Kidney epithelial cell (primary cell): ENCODE measurements around the gene ERVH48-1. TPM values are rescaled to one million over a fixed set of nuclear protein-coding genes. Genes with fewer than 3 reads are reported as not detected.
"Not testable (repeated sequence)": the region's sequence is repeated elsewhere in the genome, so short reads cannot be mapped to it uniquely, and the experiment has no call there.

ENCODE experiments used
- DNase-seq: peaks from one replicate; pipeline ENCODE4 v3.0.0-alpha.2; 2010; ENCODE audit warnings: low read depth
- H3K27me3 ChIP-seq: 2 replicates; pipeline ENCODE4 v1.6.0; 2011; ENCODE audit warnings: low read length; ENCODE audit not compliant: control insufficient read depth, insufficient read depth
- H3K36me3 ChIP-seq: 2 replicates; pipeline ENCODE4 v1.5.1; 2011; ENCODE audit warnings: low read length; ENCODE audit not compliant: control insufficient read depth, insufficient read depth
- H3K4me3 ChIP-seq: 2 replicates; pipeline ENCODE4 v1.5.1; 2011; ENCODE audit warnings: low read depth, mild to moderate bottlenecking, control low read depth, low read length
- total RNA-seq: library from RNA; depleted of rRNA; stranded (reverse); fragments of >200 nt; gene quantifications from 2 replicates; pipeline ENCODE4 v1.2.3, GENCODE V29; 2015
- TF ChIP-seq, protein P1 (sequence below): IDR thresholded peaks from 2 replicates; pipeline ENCODE4 v1.5.1; 2011; ENCODE audit warnings: mild to moderate bottlenecking, moderate library complexity, low read length, control low read depth, inconsistent platforms; ENCODE audit not compliant: insufficient read depth, poor library complexity, severe bottlenecking

Gene ERVH48-1
- total RNA-seq, 1 donor from 2014 or later, result not detected

DNA sequence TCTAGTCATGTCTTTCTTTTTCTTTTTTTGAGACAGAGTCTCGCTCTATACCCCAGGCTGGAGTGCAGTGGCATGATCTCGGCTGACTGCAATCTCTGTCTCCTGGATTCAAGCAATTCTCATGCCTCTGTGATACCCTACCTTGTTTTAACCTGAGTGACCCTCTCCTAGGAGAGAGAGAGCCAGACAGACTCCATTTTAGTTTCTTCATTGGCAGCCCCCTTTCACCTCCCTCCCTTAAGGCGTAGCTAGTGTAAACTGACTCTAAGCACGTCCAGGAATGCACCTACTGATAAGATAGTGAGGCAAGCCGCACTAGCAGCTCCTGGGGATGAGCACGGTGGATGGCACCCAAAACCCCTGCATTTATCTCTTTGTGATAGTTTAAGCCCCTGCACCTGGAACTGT is 43.8 kb upstream of the ERVH48-1 start:
- TF ChIP-seq, protein P1, sequence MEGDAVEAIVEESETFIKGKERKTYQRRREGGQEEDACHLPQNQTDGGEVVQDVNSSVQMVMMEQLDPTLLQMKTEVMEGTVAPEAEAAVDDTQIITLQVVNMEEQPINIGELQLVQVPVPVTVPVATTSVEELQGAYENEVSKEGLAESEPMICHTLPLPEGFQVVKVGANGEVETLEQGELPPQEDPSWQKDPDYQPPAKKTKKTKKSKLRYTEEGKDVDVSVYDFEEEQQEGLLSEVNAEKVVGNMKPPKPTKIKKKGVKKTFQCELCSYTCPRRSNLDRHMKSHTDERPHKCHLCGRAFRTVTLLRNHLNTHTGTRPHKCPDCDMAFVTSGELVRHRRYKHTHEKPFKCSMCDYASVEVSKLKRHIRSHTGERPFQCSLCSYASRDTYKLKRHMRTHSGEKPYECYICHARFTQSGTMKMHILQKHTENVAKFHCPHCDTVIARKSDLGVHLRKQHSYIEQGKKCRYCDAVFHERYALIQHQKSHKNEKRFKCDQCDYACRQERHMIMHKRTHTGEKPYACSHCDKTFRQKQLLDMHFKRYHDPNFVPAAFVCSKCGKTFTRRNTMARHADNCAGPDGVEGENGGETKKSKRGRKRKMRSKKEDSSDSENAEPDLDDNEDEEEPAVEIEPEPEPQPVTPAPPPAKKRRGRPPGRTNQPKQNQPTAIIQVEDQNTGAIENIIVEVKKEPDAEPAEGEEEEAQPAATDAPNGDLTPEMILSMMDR, result no peak
- Histone ChIP-seq H3K36me3 (no peaks in the 10 kb centered on the region), H3K4me3 (no peak overlapping the region), H3K27me3 (no peaks in the 10 kb centered on the region)
- no peak for DNase-seq

DNA sequence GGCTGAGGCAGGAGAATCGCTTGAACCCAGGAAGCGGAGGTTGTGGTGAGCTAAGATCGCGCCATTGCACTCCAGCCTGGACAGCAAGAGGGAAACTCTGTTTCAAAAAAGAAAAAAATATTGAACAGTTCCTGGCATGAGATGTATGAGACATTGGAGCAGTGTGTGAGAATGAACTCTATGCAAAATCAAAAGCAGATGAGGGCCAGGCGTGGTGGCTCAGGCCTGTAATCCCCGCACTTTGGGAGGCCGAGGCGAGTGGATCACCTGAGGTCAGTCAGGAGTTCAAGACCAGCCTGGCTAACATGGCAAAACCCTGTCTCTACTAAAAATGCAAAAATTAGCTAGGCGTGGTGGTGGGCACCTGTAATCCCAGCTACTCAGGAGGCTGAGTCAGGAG is 42.2 kb upstream of the ERVH48-1 start:
- H3K27me3 ChIP-seq, result not testable (repeated sequence)

GRCh38 chr21:42965211-42965560 is 39.8 kb upstream of the ERVH48-1 start:
- TF ChIP-seq, protein P1, result no peak
- Histone ChIP-seq H3K27me3 (no peaks in the 10 kb centered on the region), H3K4me3 (no peak overlapping the region), H3K36me3 (no peaks in the 10 kb centered on the region)
- no peak for DNase-seq

More for the DNA sequence above, 42.2 kb upstream of the ERVH48-1 start:
- H3K4me3 ChIP-seq, H3K36me3 ChIP-seq, DNase-seq: not testable (repeated sequence)

- Histone ChIP-seq H3K36me3 (no peaks in the 10 kb centered on the region), H3K27me3 (no peaks in the 10 kb centered on the region), H3K4me3 (no peak overlapping the region)
- DNase-seq, result no peak
- TF ChIP-seq, protein P1, result no peak
These were observed 39.2 kb upstream of the ERVH48-1 start for GRCh38 chr21:42964546-42965210.

DNA sequence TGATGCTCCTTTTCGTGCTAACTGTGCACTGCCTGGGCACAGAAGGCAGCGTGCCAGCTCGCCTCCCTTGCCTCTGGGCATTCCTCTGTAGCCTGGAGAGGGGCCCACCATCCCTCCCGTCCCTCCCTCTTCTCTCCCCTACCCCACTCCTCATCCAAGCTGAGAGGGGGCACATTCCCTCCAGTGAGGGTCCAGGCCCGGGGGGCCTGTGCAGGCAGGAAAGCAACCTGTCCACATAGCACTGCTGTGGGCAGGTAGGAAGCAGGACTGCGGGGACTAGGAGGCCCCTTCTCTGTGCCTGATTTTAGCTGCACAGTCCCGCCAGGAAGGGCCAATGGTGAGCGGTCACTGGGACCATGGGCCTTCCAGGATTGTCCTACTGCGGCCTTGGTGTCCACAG is 38.7 kb upstream of the ERVH48-1 start:
- TF ChIP-seq, protein P1, result no peak
- no peaks in the 10 kb centered on the region for H3K36me3 ChIP-seq
- DNase-seq, result no peak
- H3K4me3 ChIP-seq, result no peak overlapping the region
- H3K27me3 ChIP-seq, result no peaks in the 10 kb centered on the region

GRCh38 chr21:42962380-42963007 is 37.1 kb upstream of the ERVH48-1 start:
- no peak for DNase-seq
- no peak overlapping the region for H3K4me3 ChIP-seq
- TF ChIP-seq, protein P1, result no peak
- no peaks in the 10 kb centered on the region for H3K36me3 ChIP-seq
- no peaks in the 10 kb centered on the region for H3K27me3 ChIP-seq
